Skeletal muscle cell (primary cell): ENCODE measurements around the gene RERG.

Experiments used
- DNase-seq: peaks from one replicate; pipeline ENCODE4 v3.0.0-alpha.2; 2010; ENCODE audit warnings: low read depth
- H3K4me3 ChIP-seq: 2 replicates; pipeline ENCODE4 v1.5.1; 2011; ENCODE audit warnings: low read depth, mild to moderate bottlenecking, control low read depth, low read length, moderate library complexity

Gene RERG

DNA sequence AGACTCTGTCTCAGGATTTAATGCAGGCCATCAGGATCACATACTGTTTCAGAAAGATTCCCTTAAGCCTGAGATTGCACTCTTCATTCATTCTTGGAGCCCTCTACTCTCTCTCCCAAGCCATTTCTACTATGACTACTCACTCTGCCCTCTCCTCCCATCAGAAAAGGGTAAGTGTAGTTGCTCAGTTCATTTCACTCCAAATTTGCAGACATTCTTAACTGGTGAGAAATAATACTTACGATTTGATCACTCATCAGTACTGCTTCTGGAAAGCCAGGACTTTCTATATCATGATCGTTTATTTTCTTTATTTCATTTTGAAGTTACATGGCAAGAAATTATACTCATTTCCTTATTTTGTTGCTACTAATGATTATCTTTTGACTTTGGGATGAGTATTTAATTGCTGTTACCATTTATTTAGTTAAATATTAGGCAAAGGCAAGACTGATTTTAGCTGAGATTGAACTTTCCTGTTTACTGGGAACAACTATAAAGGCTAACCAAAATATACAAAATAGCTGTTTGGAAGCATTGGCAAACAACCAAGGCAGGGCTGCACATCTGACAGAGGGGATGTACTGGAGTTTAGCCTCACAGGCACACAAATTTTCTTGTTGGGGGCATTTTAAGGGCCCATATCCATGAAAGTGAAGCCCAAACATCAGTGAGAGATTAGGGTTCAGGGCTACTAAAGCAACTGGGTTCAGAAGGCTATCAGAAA lies 4.1 kb upstream of the RERG start:
- no peak overlapping the region for H3K4me3 ChIP-seq
- no peak for DNase-seq

- DNase-seq: no peak
- H3K4me3 ChIP-seq: no peak overlapping the region
Measured at GRCh38 chr12:15222219-15222618, 1.0 kb upstream of the RERG start.

DNA sequence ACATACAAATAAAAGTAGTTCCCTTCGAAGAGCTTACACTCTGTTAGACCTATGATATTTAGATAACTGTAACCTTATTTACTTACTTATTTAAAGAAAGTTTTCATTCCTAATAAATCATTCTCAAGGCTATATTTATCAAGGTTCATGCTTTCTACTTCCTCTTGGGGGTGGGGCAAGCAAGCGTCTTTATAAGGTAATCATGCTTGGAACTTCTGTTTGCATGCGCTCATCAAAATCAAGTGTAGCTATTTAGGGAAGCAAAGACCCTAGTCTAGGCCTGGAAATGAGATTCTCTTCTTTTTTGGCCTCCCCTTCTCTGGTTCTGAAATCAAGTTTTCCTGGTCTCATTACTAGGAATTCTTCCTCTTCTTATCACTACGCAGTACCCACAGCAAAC lies 766 bp downstream of the RERG start:
- no peak for DNase-seq
- no peak overlapping the region for H3K4me3 ChIP-seq

- H3K4me3 ChIP-seq: no peak overlapping the region
- DNase-seq: no peak
Measured at GRCh38 chr12:15218794-15219193, 2.4 kb downstream of the RERG start.

GRCh38 chr12:15216036-15216889 lies 5.0 kb downstream of the RERG start:
- no peak for DNase-seq
- no peak overlapping the region for H3K4me3 ChIP-seq

- no peak overlapping the region for H3K4me3 ChIP-seq
- no peak for DNase-seq
Measured at GRCh38 chr12:15214851-15215601, 6.2 kb downstream of the RERG start.

DNA sequence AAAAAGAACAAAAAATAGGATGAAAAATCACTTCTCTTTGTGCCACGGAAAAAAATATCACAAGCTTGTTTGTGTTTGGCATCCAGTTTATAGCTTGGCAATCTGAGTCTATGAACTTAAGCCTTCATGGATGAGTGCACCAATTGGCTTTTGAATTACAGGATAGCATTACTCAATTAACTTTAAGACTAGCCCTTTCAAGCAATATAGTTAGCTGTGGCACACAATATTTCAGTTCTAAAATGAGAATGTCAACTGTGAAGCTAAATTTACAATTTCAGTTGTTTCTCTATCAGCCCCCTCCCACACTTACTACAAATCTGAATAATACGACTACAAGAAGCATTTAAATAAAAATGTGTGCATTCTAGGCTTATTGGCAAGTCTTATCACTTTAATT lies 8.3 kb downstream of the RERG start:
- H3K4me3 ChIP-seq: no peak overlapping the region
- DNase-seq: no peak

DNA sequence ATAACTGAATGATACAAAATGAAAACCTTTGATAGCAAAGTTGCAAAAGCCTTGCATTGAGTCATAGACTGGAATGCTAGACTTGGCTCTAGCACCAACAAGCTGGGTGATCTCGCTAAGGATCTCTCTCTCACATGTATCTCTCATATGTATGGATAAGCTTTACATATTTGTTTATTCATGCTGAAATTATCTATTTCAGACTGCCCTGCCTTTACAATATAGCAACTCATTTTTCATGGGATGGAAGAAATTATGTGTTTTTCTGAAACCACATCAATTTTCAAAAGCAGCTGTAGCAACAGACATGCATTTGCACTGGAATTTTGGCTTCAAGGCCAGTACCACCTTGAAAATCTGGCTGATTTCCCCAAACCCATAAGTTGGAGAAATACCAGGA lies 11.4 kb downstream of the RERG start:
- H3K4me3 ChIP-seq: no peak overlapping the region
- DNase-seq: no peak

- DNase-seq: no peak
- H3K4me3 ChIP-seq: no peak overlapping the region
Measured at GRCh38 chr12:15208871-15209656, 12.2 kb downstream of the RERG start.

- no peak for DNase-seq
- no peak overlapping the region for H3K4me3 ChIP-seq
Measured at GRCh38 chr12:15208140-15208539, 13.1 kb downstream of the RERG start.

GRCh38 chr12:15206831-15207389 lies 14.3 kb downstream of the RERG start:
- no peak for DNase-seq

GRCh38 chr12:15206338-15206737 lies 14.9 kb downstream of the RERG start:
- H3K4me3 ChIP-seq: no peak overlapping the region
- no peak for DNase-seq

More at GRCh38 chr12:15206831-15207389, 14.3 kb downstream of the RERG start:
- no peak overlapping the region for H3K4me3 ChIP-seq

- DNase-seq: no peak
Measured at GRCh38 chr12:15205341-15206010, 15.7 kb downstream of the RERG start.

DNA sequence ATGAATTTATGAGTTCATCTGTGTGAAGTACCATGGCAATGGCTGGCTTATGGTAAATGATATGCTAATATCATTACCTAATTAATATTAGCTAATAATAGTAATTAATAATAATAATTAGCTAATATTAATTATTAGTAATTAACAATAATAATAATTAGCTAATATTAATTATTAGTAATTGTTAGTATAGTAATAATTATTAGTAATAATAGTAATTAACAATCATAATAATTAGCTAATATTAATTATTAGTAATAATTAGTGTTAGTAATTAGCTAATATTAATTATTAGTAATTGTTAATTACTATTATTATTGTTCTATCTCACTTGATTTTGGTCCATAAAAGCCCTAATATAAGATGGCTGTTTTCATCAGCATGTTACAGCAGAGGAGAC lies 19.8 kb downstream of the RERG start:
- no peak overlapping the region for H3K4me3 ChIP-seq
- DNase-seq: no peak

More at GRCh38 chr12:15205341-15206010, 15.7 kb downstream of the RERG start:
- no peak overlapping the region for H3K4me3 ChIP-seq

DNA sequence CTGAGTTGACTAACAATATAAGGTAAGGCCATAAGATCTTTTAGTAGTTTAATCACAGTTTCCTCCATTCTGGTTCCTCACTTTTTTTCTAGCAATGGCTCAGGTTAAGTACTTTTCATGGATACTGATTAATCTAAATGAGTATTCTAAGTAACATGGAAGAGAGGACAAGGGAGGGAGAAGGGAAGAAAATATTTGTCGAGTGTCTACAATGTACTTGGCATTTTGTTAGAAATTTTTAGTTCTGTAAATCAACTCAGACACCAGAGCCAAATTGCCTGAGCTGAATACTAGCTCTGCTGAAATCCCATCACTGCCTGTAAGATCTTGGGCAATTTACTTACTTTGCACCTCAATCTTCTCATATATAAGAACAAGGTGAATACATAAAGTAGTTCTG lies 20.2 kb downstream of the RERG start:
- DNase-seq: no peak
- H3K4me3 ChIP-seq: no peak overlapping the region

- DNase-seq: no peak
- no peak overlapping the region for H3K4me3 ChIP-seq
Measured at GRCh38 chr12:15200641-15201040, 20.6 kb downstream of the RERG start.

GRCh38 chr12:15199930-15200329 lies 21.3 kb downstream of the RERG start:
- no peak overlapping the region for H3K4me3 ChIP-seq
- DNase-seq: no peak

DNA sequence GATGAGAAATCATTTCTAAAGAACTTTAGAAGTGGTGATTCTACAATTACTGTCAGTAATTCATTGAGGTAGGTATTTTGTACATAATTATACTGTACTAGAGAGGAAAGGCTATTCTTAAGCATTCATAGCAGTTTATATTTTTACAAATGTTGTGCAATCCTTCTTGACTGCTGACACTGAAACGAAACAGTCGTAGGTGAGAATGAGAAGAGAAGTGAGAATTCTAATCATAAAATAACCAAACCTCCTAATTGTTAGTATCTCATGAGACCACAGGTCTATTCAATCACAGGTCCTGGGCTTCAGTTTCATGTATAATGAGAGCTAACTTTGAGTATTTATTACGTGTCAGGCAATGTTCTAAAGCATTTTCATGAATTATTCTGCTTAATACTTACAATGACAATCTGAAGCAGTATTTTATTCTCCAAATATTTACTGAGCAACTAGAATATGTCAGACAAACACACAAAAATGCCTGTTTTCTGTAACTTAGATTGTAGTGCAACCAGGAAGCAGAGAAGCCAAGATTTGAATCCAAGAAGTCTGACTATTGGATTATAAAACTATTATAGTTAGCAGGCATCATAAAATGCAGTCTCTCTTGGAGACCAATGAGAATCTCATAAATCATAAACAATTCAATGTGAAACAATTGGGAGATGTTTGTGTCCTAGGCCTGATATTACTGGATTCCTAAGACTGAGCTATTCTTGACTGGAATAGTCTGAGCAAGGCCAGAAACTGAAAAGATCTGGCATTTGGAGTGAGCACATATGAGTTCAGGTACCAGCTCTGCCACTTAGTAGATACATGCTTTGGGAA lies 24.3 kb downstream of the RERG start:
- no peak overlapping the region for H3K4me3 ChIP-seq
- no peak for DNase-seq
